Neutrophil (primary cell): Measurements from ENCODE around the gene ZNF19.

Experiments
- H3K27ac ChIP-seq: fragments of 200-600 bp; sonication (generic); 2 replicates; pipeline ENCODE4 v1.5.1; 2016; ENCODE audit warnings: mild to moderate bottlenecking, moderate library complexity
- H3K27me3 ChIP-seq: fragments of 200-600 bp; sonication (generic); 2 replicates; pipeline ENCODE4 v1.6.0; 2016; ENCODE audit warnings: mild to moderate bottlenecking
- H3K36me3 ChIP-seq: fragments of 200-600 bp; sonication (generic); 2 replicates; pipeline ENCODE4 v1.5.1; 2017
- H3K4me1 ChIP-seq, 2 experiments: fragments of 200-600 bp in 1 of 2; sonication (generic) in 1 of 2; 1 replicate in 1 of 2; 2 replicates in 1 of 2; pipeline versions ENCODE4 v1.5.1 to v1.6.1; 2013 to 2016; ENCODE audit warnings: low read depth in 1 of 2, low read length in 1 of 2, mild to moderate bottlenecking in 1 of 2, moderate library complexity in 1 of 2; ENCODE audit not compliant: control insufficient read depth in 1 of 2, insufficient read depth in 1 of 2
- H3K4me3 ChIP-seq, 2 experiments: fragments of 200-600 bp in 1 of 2; sonication (generic) in 1 of 2; 1 replicate in 1 of 2; 2 replicates in 1 of 2; pipeline ENCODE4 v1.5.1; 2013 to 2016; ENCODE audit warnings: low read depth in 1 of 2, low read length in 1 of 2, mild to moderate bottlenecking in 1 of 2, moderate library complexity in 1 of 2
- H3K9me3 ChIP-seq: fragments of 200-600 bp; sonication (generic); 2 replicates; pipeline ENCODE4 v1.5.1; 2016
- CTCF ChIP-seq: fragments of 200-600 bp; sonication (generic); IDR thresholded peaks from 2 replicates; pipeline ENCODE4 v1.5.1; 2016; ENCODE audit warnings: antibody characterized with exemption

The ZNF19 gene

GRCh38 chr16:71424626-71425025, 64.5 kb downstream of the ZNF19 start:
- no peaks in the 10 kb centered on the region for H3K9me3 ChIP-seq
- no peak overlapping the region for H3K27ac ChIP-seq
- H3K36me3 ChIP-seq = no peaks in the 10 kb centered on the region
- no peak for TF ChIP-seq CTCF
- no peaks in the 10 kb centered on the region for H3K4me1 ChIP-seq
- no peak overlapping the region for H3K4me3 ChIP-seq
- peaks cover 68% of the 10 kb centered on the region for H3K27me3 ChIP-seq

GRCh38 chr16:71423865-71424264, 65.3 kb downstream of the ZNF19 start:
- Histone ChIP-seq H3K36me3 (no peaks in the 10 kb centered on the region), H3K27me3 (peaks cover 63% of the 10 kb centered on the region), H3K9me3 (no peaks in the 10 kb centered on the region), H3K27ac (no peak overlapping the region), H3K4me1 (no peaks in the 10 kb centered on the region), H3K4me3 (no peak overlapping the region)
- no peak for TF ChIP-seq CTCF
